Astrocyte (in vitro differentiated cells and primary cell): ENCODE measurements around the gene RPL7A. TPM values are rescaled to one million over a fixed set of nuclear protein-coding genes. Genes with fewer than 3 reads are reported as not detected.

Source experiments
- DNase-seq: peaks from one replicate; pipeline ENCODE4 v3.0.0-alpha.2; 2010; ENCODE audit warnings: low read depth
- FAIRE-seq: peaks from 2 replicates; lab custom pipeline; 2011; peaks lifted over from hg19 to GRCh38; lab: Jason Lieb, UNC
- H2AFZ ChIP-seq: 2 replicates; pipeline ENCODE4 v1.6.0; 2012; ENCODE audit warnings: low read depth, low read length, inconsistent platforms
- H3K27ac ChIP-seq: 2 replicates; pipeline ENCODE4 v1.5.1; 2011; ENCODE audit warnings: low read depth, low read length, inconsistent platforms
- H3K27me3 ChIP-seq: 2 replicates; pipeline ENCODE4 v1.6.0; 2011; ENCODE audit warnings: low read length, inconsistent platforms; ENCODE audit not compliant: insufficient read depth
- H3K36me3 ChIP-seq: 2 replicates; pipeline ENCODE4 v1.5.1; 2011; ENCODE audit warnings: low read length, inconsistent platforms; ENCODE audit not compliant: insufficient read depth
- H3K4me1 ChIP-seq: 2 replicates; pipeline ENCODE4 v1.5.1; 2011; ENCODE audit warnings: low read length, inconsistent platforms; ENCODE audit not compliant: insufficient read depth
- H3K4me2 ChIP-seq: 2 replicates; pipeline ENCODE4 v1.6.0; 2012; ENCODE audit warnings: low read length, inconsistent platforms
- H3K4me3 ChIP-seq: 2 replicates; pipeline ENCODE4 v1.5.1; 2011; ENCODE audit warnings: low read depth, mild to moderate bottlenecking, low read length, inconsistent platforms; ENCODE audit not compliant: insufficient read depth
- H3K79me2 ChIP-seq: 2 replicates; pipeline ENCODE4 v1.6.0; 2012; ENCODE audit warnings: mild to moderate bottlenecking, low read length, inconsistent platforms; ENCODE audit not compliant: insufficient read depth
- H3K9ac ChIP-seq: 2 replicates; pipeline ENCODE4 v1.6.0; 2012; ENCODE audit warnings: mild to moderate bottlenecking, low read length, inconsistent platforms
- H3K9me3 ChIP-seq: 2 replicates; pipeline ENCODE4 v1.5.1; 2012; ENCODE audit warnings: low read depth, mild to moderate bottlenecking, low read length, inconsistent platforms; ENCODE audit not compliant: insufficient read depth
- H4K20me1 ChIP-seq: 2 replicates; pipeline ENCODE4 v1.6.0; 2012; ENCODE audit warnings: low read length, inconsistent platforms; ENCODE audit not compliant: insufficient read depth
- H3K27ac Mint-ChIP-seq: one replicate; pipeline ENCODE4 v1.8.0; 2021; ENCODE audit warnings: mild to moderate bottlenecking, mixed read lengths; ENCODE audit not compliant: unreplicated experiment
- H3K27me3 Mint-ChIP-seq: one replicate; pipeline ENCODE4 v1.8.0; 2021; ENCODE audit warnings: low read depth, mixed read lengths; ENCODE audit not compliant: unreplicated experiment
- H3K36me3 Mint-ChIP-seq: one replicate; pipeline ENCODE4 v1.8.0; 2021; ENCODE audit warnings: low read depth, mixed read lengths; ENCODE audit not compliant: unreplicated experiment
- H3K4me1 Mint-ChIP-seq: one replicate; pipeline ENCODE4 v1.8.0; 2021; ENCODE audit warnings: low read depth, mixed read lengths; ENCODE audit not compliant: unreplicated experiment
- H3K4me3 Mint-ChIP-seq: one replicate; pipeline ENCODE4 v1.8.0; 2021; ENCODE audit warnings: mild to moderate bottlenecking, moderate library complexity, mixed read lengths; ENCODE audit not compliant: unreplicated experiment
- H3K9me3 Mint-ChIP-seq: one replicate; pipeline ENCODE4 v1.8.0; 2021; ENCODE audit warnings: mild to moderate bottlenecking, mixed read lengths; ENCODE audit not compliant: unreplicated experiment
- EZH2 ChIP-seq: IDR thresholded peaks from 2 replicates; pipeline ENCODE4 v1.6.1; 2012; ENCODE audit warnings: mild to moderate bottlenecking, low read length, inconsistent platforms; ENCODE audit not compliant: insufficient read depth
- total RNA-seq: library from RNA; stranded (reverse); gene quantifications from 2 replicates; pipeline ENCODE4 v1.2.1, GENCODE V29; 2021
- TF ChIP-seq, protein P1 (sequence below): IDR thresholded peaks from 2 replicates; pipeline ENCODE4 v1.5.1; 2011; ENCODE audit warnings: low read depth, mild to moderate bottlenecking, inconsistent platforms, low read length, moderate library complexity; ENCODE audit not compliant: insufficient read depth

RPL7A gene
- total RNA-seq, 1 donor from 2014 or later, result 1,364 TPM

- no peak overlapping the region for H2AFZ ChIP-seq
- Mint-ChIP-seq H3K36me3 (peaks cover 16% of the 10 kb centered on the region), H3K4me3 (no peak overlapping the region), H3K4me1 (peaks cover 5% of the 10 kb centered on the region), H3K27ac (no peak overlapping the region), H3K9me3 (no peaks in the 10 kb centered on the region), H3K27me3 (no peaks in the 10 kb centered on the region)
- H4K20me1 ChIP-seq, result peaks cover 21% of the 10 kb centered on the region
- H3K4me1 ChIP-seq, result peaks cover 8% of the 10 kb centered on the region
- no peak overlapping the region for H3K4me3 ChIP-seq
- no peak overlapping the region for H3K4me2 ChIP-seq
- TF ChIP-seq, protein P1, sequence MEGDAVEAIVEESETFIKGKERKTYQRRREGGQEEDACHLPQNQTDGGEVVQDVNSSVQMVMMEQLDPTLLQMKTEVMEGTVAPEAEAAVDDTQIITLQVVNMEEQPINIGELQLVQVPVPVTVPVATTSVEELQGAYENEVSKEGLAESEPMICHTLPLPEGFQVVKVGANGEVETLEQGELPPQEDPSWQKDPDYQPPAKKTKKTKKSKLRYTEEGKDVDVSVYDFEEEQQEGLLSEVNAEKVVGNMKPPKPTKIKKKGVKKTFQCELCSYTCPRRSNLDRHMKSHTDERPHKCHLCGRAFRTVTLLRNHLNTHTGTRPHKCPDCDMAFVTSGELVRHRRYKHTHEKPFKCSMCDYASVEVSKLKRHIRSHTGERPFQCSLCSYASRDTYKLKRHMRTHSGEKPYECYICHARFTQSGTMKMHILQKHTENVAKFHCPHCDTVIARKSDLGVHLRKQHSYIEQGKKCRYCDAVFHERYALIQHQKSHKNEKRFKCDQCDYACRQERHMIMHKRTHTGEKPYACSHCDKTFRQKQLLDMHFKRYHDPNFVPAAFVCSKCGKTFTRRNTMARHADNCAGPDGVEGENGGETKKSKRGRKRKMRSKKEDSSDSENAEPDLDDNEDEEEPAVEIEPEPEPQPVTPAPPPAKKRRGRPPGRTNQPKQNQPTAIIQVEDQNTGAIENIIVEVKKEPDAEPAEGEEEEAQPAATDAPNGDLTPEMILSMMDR, result no peak
- TF ChIP-seq EZH2, result no peak
- H3K79me2 ChIP-seq, result peaks cover 25% of the 10 kb centered on the region
- H3K27ac ChIP-seq, result no peak overlapping the region
- FAIRE-seq (no peak), DNase-seq (no peak)
- no peak overlapping the region for H3K9ac ChIP-seq
- no peaks in the 10 kb centered on the region for H3K9me3 ChIP-seq
- no peaks in the 10 kb centered on the region for H3K27me3 ChIP-seq
- H3K36me3 ChIP-seq, result peaks cover 26% of the 10 kb centered on the region
Measured at GRCh38 chr9:133342570-133342969, 5.4 kb upstream of the RPL7A start.

GRCh38 chr9:133344071-133344470 is 3.9 kb upstream of the RPL7A start:
- H3K27ac Mint-ChIP-seq, result no peak overlapping the region

DNA sequence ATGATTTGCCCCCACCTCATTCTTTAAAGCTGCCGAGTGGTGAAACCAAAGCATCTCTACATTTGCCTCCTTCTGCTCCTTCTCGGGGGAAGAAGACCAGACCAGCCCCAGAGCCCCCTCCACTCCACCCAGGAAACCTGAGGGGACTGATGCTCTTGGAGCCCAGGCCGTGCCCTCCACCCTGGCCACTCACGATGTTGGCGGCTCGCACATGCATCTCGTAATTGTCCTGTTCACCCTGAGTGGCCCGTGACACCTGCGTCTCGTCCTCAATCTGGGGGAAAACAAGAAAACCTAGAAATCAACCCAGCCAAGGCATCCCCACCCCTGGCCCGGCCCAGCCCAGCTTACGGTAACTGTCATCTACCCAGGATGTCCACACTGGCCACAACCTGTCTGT is 3.0 kb upstream of the RPL7A start:
- FAIRE-seq, result no peak
- TF ChIP-seq, protein P1, result no peak
- TF ChIP-seq EZH2, result no peak

More at GRCh38 chr9:133344071-133344470, 3.9 kb upstream of the RPL7A start:
- Histone ChIP-seq H3K27me3 (no peaks in the 10 kb centered on the region), H3K4me1 (peaks cover 9% of the 10 kb centered on the region), H3K36me3 (peaks cover 28% of the 10 kb centered on the region), H4K20me1 (peaks cover 30% of the 10 kb centered on the region), H3K4me3 (no peak overlapping the region), H3K4me2 (no peak overlapping the region), H3K9me3 (no peaks in the 10 kb centered on the region), H2AFZ (no peak overlapping the region), H3K27ac (no peak overlapping the region), H3K79me2 (peaks cover 38% of the 10 kb centered on the region), H3K9ac (no peak overlapping the region)
- Mint-ChIP-seq H3K4me1 (peaks cover 6% of the 10 kb centered on the region), H3K9me3 (no peaks in the 10 kb centered on the region), H3K27me3 (no peaks in the 10 kb centered on the region), H3K36me3 (peaks cover 20% of the 10 kb centered on the region), H3K4me3 (no peak overlapping the region)
- FAIRE-seq (no peak), DNase-seq (no peak)
- no peak for TF ChIP-seq EZH2
- TF ChIP-seq, protein P1, result no peak

More for the DNA sequence above, 3.0 kb upstream of the RPL7A start:
- Mint-ChIP-seq H3K9me3 (no peaks in the 10 kb centered on the region), H3K36me3 (peaks cover 25% of the 10 kb centered on the region), H3K27ac (no peak overlapping the region), H3K27me3 (no peaks in the 10 kb centered on the region), H3K4me1 (peaks cover 14% of the 10 kb centered on the region), H3K4me3 (no peak overlapping the region)
- peaks cover 31% of the 10 kb centered on the region for H3K36me3 ChIP-seq
- H3K4me3 ChIP-seq, result no peak overlapping the region
- no peak overlapping the region for H2AFZ ChIP-seq
- peaks cover 18% of the 10 kb centered on the region for H3K4me1 ChIP-seq
- peaks cover 47% of the 10 kb centered on the region for H3K79me2 ChIP-seq
- DNase-seq, result no peak
- no peak overlapping the region for H3K27ac ChIP-seq
- H3K27me3 ChIP-seq, result no peaks in the 10 kb centered on the region
- no peaks in the 10 kb centered on the region for H3K9me3 ChIP-seq
- H4K20me1 ChIP-seq, result peaks cover 39% of the 10 kb centered on the region
- H3K9ac ChIP-seq, result no peak overlapping the region
- no peak overlapping the region for H3K4me2 ChIP-seq
